H1 (cell line): ENCODE data around the gene NFE2L2. TPM values are rescaled to one million over a fixed set of nuclear protein-coding genes. Genes with fewer than 3 reads are reported as not detected.

Experiments used
- BRCA1 ChIP-seq: IDR thresholded peaks from 2 replicates; pipeline ENCODE4 v1.6.1; 2012; ENCODE audit warnings: low read depth, low read length, improper control_type of control experiment
- CHD1 ChIP-seq: IDR thresholded peaks from 2 replicates; pipeline ENCODE4 v1.6.1; 2012; ENCODE audit warnings: low read depth, low read length, improper control_type of control experiment
- GABPA ChIP-seq: IDR thresholded peaks from 2 replicates; pipeline ENCODE4 v1.6.1; 2011; ENCODE audit warnings: mild to moderate bottlenecking, low read length, moderate library complexity, borderline replicate concordance; ENCODE audit not compliant: insufficient read depth
- JUND ChIP-seq: IDR thresholded peaks from 2 replicates; pipeline ENCODE4 v1.6.1; 2011; ENCODE audit warnings: mild to moderate bottlenecking, improper control_type of control experiment, low read length
- KDM1A ChIP-seq: fragments of 200-600, 300-600 bp; sonication (generic); IDR thresholded peaks from 2 replicates; pipeline ENCODE4 v1.7.1; 2016; ENCODE audit warnings: mild to moderate bottlenecking, low read length, borderline replicate concordance
- KDM4A ChIP-seq: IDR thresholded peaks from one replicate; pipeline ENCODE4 v1.7.1; 2012; ENCODE audit warnings: low read depth, mild to moderate bottlenecking, moderate library complexity, low read length, inconsistent platforms; ENCODE audit not compliant: severe bottlenecking
- MAFK ChIP-seq: IDR thresholded peaks from 2 replicates; pipeline ENCODE4 v1.6.1; 2012; ENCODE audit warnings: low read depth, mild to moderate bottlenecking, improper control_type of control experiment, low read length
- NRF1 ChIP-seq: IDR thresholded peaks from 2 replicates; pipeline ENCODE4 v1.6.1; 2011; ENCODE audit warnings: mild to moderate bottlenecking, low read depth, low read length, improper control_type of control experiment
- PHF8 ChIP-seq: fragments of 200-600 bp; sonication (generic); conservative IDR thresholded peaks from 2 replicates; pipeline ENCODE4 v1.7.1; 2012; ENCODE audit warnings: low read depth, mild to moderate bottlenecking, inconsistent platforms, low read length, moderate library complexity
- POLR2AphosphoS5 ChIP-seq: IDR thresholded peaks from 2 replicates; pipeline ENCODE4 v1.6.1; 2011; ENCODE audit warnings: low read depth, low read length
- RFX5 ChIP-seq: IDR thresholded peaks from 2 replicates; pipeline ENCODE4 v1.6.1; 2011; ENCODE audit warnings: low read depth, low read length, improper control_type of control experiment, borderline replicate concordance
- SRF ChIP-seq: IDR thresholded peaks from 2 replicates; pipeline ENCODE4 v1.6.1; 2011; ENCODE audit warnings: mild to moderate bottlenecking, low read depth, low read length, moderate library complexity
- TAF7 ChIP-seq: optimal IDR thresholded peaks from 2 replicates; pipeline ENCODE3; 2011; ENCODE audit warnings: low read depth, mild to moderate bottlenecking, inconsistent platforms, low read length, moderate library complexity, borderline replicate concordance
- polyA plus RNA-seq, 7 experiments: library from polyadenylated mRNA; depleted of rRNA in 3 of 7; stranded (reverse) in 5 of 7; unstranded in 2 of 7; fragments of >200 nt in 5 of 7; fragments of 200-250 nt in 2 of 7; gene quantifications; 1 replicate in 5 of 7; 2 replicates in 1 of 7; 4 replicates in 1 of 7; pipeline versions ENCODE4 v1.2.1 to v1.2.3, GENCODE V29; 2011 to 2013; ENCODE audit warnings: missing spikeins in 2 of 7, mixed read lengths in 2 of 7
- total RNA-seq: library from RNA; stranded (reverse); fragmentation: NEBNext Ultra II Directional; extraction: Animal tissue kit (Norgen Biotek cat#: 25700); gene quantifications from 2 replicates; pipeline ENCODE4 v1.2.1, GENCODE V29; 2021
- TF ChIP-seq, protein P1 (sequence below): IDR thresholded peaks from 2 replicates; pipeline ENCODE4 v1.6.1; 2011; ENCODE audit warnings: low read depth, mild to moderate bottlenecking, low read length; ENCODE audit not compliant: insufficient read depth

The NFE2L2 gene
- total and polyA plus RNA-seq, 2 of the 8 experiments (the other 6 are each of a cell fraction or from before 2014, with no cell fraction given): 33.2 to 34.5 TPM

DNA sequence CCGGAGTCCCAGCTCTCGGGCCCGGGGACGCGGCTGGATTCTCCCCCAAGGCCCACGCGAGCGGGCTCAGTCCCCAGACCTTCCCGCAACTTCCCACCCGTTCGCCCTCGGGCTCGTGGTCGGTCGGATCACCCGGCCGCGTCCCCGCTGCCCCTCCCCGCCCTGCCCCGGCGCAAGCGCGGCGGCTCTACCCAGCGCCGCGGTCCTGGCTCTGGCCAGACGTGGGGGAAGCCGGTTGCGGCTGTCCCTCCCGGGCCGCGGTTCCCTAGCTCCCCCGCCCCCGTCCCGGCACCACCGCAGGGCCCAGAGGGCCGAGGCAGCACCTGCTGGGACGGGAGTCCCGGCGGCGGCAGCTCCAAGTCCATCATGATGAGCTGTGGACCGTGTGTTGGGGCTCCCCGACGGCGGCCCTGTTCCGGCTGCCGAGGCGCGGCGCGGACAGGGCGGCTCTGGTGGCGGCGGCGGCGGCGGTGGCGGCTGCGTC is 276 bp downstream of the NFE2L2 start (continued):
- no peak for TF ChIP-seq KDM1A
- no peak for TF ChIP-seq MAFK
- TF ChIP-seq SRF: no peak
- TF ChIP-seq TAF7: no peak
- TF ChIP-seq, protein P1, sequence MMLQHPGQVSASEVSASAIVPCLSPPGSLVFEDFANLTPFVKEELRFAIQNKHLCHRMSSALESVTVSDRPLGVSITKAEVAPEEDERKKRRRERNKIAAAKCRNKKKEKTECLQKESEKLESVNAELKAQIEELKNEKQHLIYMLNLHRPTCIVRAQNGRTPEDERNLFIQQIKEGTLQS: no peak
- TF ChIP-seq JUND: no peak
- TF ChIP-seq GABPA: no peak
- 0 out of 2 replicates have a peak, but pooled peaks have one; percentile 4 for TF ChIP-seq NRF1
- 0 out of 2 replicates have a peak, but pooled peaks have one; percentile 53 for TF ChIP-seq POLR2AphosphoS5
- TF ChIP-seq CHD1: no peak
- TF ChIP-seq BRCA1: no peak
- TF ChIP-seq PHF8: 0 out of 2 replicates have a peak, but pooled peaks have one; percentile 25
- peak; percentile 93 for TF ChIP-seq KDM4A
- no peak for TF ChIP-seq RFX5
